Measurements from ENCODE around the gene TTLL13.

- TF ChIP-seq POLR2A (IDR thresholded peaks at IDR 0.05), result no peak
- no peak for TF ChIP-seq CTCF (IDR thresholded peaks at IDR 0.05)
Observed at GRCh38 chr15:90217671-90218394, 31.5 kb upstream of the TTLL13 start.
